Upper lobe of left lung (tissue), 4 donors: Measurements from ENCODE around the gene RPL31.

Experiments used
- EP300 ChIP-seq, 4 donors: sonication (generic); formaldehyde crosslinking; IDR thresholded peaks; one replicate each; pipeline ENCODE4 v1.5.1; 2017; ENCODE audit warnings: antibody characterized with exemption in 4 of 4, control low read depth in 2 of 4
- TF ChIP-seq, protein P1 (sequence below), 6 experiments: fragments of 450-650 bp in 4 of 6; fragments of 200-600 bp in 2 of 6; sonication (generic) in 2 of 6; IDR thresholded peaks; one replicate each; pipeline ENCODE4 v1.5.1; 2016 to 2019; ENCODE audit warnings: antibody characterized with exemption in 6 of 6

DNA sequence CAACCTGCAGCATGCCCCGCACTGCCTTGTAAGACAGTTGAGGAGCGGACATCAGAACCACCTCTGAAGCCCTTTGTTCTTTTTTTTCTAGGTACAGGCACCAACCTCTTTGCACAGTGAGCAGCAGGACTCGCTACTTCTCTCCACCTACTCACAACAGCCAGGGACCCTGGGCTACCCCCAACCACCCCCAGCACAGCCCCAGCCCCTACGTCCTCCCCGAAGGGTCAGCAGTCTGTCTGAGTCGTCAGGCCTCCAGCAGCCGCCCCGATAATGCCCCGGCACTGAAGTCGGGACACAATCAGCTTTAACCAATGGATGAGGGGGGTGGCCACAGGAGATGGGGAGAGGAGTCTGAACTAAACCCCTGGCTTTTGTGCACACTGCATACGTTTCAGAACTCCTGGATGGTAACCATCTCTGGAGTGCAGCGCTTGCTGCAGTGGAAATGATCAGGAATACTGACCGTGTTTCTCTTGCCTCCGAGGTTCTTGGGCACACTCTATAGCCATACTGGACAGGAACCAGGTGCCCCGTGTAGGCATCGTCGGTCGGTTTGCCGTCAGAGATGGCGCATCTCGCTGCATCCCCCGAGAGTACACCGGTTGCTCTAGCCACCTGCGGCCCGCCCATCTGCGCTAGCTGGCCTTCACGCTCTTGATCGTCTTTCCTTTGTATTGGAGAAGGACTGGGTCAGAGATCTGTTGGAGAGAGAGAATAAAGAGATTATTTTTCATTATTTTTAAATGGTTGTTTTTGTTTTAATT, 6.6 kb upstream of the RPL31 start:
- TF ChIP-seq, protein P1, sequence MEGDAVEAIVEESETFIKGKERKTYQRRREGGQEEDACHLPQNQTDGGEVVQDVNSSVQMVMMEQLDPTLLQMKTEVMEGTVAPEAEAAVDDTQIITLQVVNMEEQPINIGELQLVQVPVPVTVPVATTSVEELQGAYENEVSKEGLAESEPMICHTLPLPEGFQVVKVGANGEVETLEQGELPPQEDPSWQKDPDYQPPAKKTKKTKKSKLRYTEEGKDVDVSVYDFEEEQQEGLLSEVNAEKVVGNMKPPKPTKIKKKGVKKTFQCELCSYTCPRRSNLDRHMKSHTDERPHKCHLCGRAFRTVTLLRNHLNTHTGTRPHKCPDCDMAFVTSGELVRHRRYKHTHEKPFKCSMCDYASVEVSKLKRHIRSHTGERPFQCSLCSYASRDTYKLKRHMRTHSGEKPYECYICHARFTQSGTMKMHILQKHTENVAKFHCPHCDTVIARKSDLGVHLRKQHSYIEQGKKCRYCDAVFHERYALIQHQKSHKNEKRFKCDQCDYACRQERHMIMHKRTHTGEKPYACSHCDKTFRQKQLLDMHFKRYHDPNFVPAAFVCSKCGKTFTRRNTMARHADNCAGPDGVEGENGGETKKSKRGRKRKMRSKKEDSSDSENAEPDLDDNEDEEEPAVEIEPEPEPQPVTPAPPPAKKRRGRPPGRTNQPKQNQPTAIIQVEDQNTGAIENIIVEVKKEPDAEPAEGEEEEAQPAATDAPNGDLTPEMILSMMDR (IDR thresholded peaks at IDR 0.05) = no peak
- no peak for TF ChIP-seq EP300 (IDR thresholded peaks at IDR 0.05)
